ENCODE data around the gene ANKRD45. TPM values are rescaled to one million over a fixed set of nuclear protein-coding genes. Genes with fewer than 3 reads are reported as not detected.
"Not testable (repeated sequence)": the region's sequence is repeated elsewhere in the genome, so short reads cannot be mapped to it uniquely, and the experiment has no call there.

ANKRD45 gene
- total RNA-seq, 4 donors from 2014 or later: 0.27 to 1.1 TPM; not detected in 2

DNA sequence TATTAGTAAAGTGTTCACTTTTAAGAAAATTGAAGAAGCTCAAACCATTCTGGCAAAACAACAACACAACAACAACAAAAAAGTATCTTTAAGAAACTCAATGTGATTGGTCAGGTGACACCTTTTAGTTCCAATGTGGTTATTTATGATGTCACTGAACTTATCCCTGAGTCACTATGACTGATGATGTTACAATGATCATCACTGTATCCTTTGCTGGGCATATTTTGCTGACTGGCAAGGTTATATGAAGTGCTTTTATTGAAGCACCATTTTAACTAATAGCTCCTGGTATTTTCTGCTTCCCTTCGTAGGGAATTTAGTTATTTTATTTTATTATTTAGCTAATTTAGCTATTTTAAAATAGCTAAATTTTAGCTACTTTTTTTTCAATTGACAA lies 34.5 kb downstream of the ANKRD45 start, which contains the start of gene TEX50:
Gene TEX50, plus strand, starts transcription at position 223 of the 400 bp plus-strand sequence. CDS start 184 bp downstream, outside the sequence.
- in situ Hi-C loops (cut with MboI; ENCODE audit: low pct_ligation_motif_present in 1 of 4, low pct_unique_long_range_greater_than_20kb in 1 of 4, low sequenced_read_pairs in 3 of 4): no loop called here
- no peaks in the 10 kb centered on the region for H3K9me3 ChIP-seq
- H3K36me3 ChIP-seq: no peaks in the 10 kb centered on the region
- H3K4me1 ChIP-seq: no peaks in the 10 kb centered on the region
- TF ChIP-seq, protein P1, sequence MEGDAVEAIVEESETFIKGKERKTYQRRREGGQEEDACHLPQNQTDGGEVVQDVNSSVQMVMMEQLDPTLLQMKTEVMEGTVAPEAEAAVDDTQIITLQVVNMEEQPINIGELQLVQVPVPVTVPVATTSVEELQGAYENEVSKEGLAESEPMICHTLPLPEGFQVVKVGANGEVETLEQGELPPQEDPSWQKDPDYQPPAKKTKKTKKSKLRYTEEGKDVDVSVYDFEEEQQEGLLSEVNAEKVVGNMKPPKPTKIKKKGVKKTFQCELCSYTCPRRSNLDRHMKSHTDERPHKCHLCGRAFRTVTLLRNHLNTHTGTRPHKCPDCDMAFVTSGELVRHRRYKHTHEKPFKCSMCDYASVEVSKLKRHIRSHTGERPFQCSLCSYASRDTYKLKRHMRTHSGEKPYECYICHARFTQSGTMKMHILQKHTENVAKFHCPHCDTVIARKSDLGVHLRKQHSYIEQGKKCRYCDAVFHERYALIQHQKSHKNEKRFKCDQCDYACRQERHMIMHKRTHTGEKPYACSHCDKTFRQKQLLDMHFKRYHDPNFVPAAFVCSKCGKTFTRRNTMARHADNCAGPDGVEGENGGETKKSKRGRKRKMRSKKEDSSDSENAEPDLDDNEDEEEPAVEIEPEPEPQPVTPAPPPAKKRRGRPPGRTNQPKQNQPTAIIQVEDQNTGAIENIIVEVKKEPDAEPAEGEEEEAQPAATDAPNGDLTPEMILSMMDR (IDR thresholded peaks at IDR 0.05): no peak
- TF ChIP-seq EP300 (IDR thresholded peaks at IDR 0.05; ENCODE audit: low read depth): no peak
- no peak for TF ChIP-seq POLR2A (IDR thresholded peaks at IDR 0.05)
- no peak for TF ChIP-seq POLR2AphosphoS5 (IDR thresholded peaks at IDR 0.05)
- no peaks in the 10 kb centered on the region for H3K27me3 ChIP-seq
- no peak within 1 kb of the TSS for H3K4me3 ChIP-seq
- no peak within 1 kb of the TSS for H3K27ac ChIP-seq
- no peak for DNase-seq
- intact Hi-C loops (cut with DNase I; ENCODE audit: low total_unique reads): no loop called here
- 86 to 87% methylated on average over 1 of the region's 1 CpG for WGBS, 2 donors (ENCODE audit: low coverage in 1 of 2)

DNA sequence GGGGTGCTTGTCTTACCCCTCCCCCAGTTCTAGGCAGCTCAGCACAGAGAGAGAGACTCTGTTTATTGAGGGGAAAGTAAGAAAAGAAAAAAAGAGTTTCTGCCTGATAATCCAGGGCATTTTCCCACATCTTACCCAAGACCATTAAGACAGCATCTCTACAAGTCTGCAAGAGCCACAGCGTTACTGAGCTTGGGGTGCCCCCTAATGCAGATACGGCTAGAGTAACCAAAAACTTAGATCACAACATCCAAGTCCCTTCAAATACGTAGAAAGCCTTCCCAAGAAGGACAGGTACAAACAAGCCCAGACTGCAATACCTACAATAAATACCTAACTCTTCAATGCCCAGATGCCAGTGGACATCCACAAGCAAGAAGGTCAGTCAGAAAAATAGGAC lies 40.8 kb downstream of the ANKRD45 start:
- Histone ChIP-seq H3K4me1 (no peaks in the 10 kb centered on the region), H3K36me3 (no peaks in the 10 kb centered on the region), H3K27me3 (no peaks in the 10 kb centered on the region), H3K9me3 (no peaks in the 10 kb centered on the region), H3K27ac (no peak overlapping the region), H3K4me3 (no peak overlapping the region)
- no peak for DNase-seq
- intact Hi-C loops (cut with DNase I; ENCODE audit: low total_unique reads): no loop called here
- 88% methylated on average over 3 of the region's 3 CpGs; no CpG with 5 or more reads in 1 of the 2 donors for WGBS, 2 donors (ENCODE audit: low coverage in 1 of 2)
- no peak for TF ChIP-seq POLR2A (IDR thresholded peaks at IDR 0.05)
- TF ChIP-seq POLR2AphosphoS5 (IDR thresholded peaks at IDR 0.05): no peak
- TF ChIP-seq EP300 (IDR thresholded peaks at IDR 0.05; ENCODE audit: low read depth): no peak
- TF ChIP-seq, protein P1 (IDR thresholded peaks at IDR 0.05): no peak
- in situ Hi-C loops (cut with MboI; ENCODE audit: low pct_ligation_motif_present in 1 of 4, low pct_unique_long_range_greater_than_20kb in 1 of 4, low sequenced_read_pairs in 3 of 4): no loop called here

GRCh38 chr1:173627269-173627668 lies 42.4 kb downstream of the ANKRD45 start:
- Histone ChIP-seq H3K4me3 (no peak overlapping the region), H3K36me3 (no peaks in the 10 kb centered on the region), H3K9me3 (no peaks in the 10 kb centered on the region), H3K27me3 (no peaks in the 10 kb centered on the region), H3K4me1 (no peaks in the 10 kb centered on the region), H3K27ac (no peak overlapping the region)
- in situ Hi-C loops (cut with MboI; ENCODE audit: low pct_ligation_motif_present in 1 of 4, low pct_unique_long_range_greater_than_20kb in 1 of 4, low sequenced_read_pairs in 3 of 4): no loop called here
- TF ChIP-seq POLR2A (IDR thresholded peaks at IDR 0.05) (no peak), POLR2AphosphoS5 (IDR thresholded peaks at IDR 0.05) (no peak), EP300 (IDR thresholded peaks at IDR 0.05; ENCODE audit: low read depth) (no peak)
- TF ChIP-seq, protein P1 (IDR thresholded peaks at IDR 0.05): no peak
- no peak for DNase-seq
- intact Hi-C loops (cut with DNase I; ENCODE audit: low total_unique reads): no loop called here

- H3K27me3 ChIP-seq: no peaks in the 10 kb centered on the region
- no peaks in the 10 kb centered on the region for H3K36me3 ChIP-seq
- TF ChIP-seq EP300 (IDR thresholded peaks at IDR 0.05; ENCODE audit: low read depth): no peak
- TF ChIP-seq, protein P1 (IDR thresholded peaks at IDR 0.05): no peak
- no peak for TF ChIP-seq POLR2A (IDR thresholded peaks at IDR 0.05)
- no peak for TF ChIP-seq POLR2AphosphoS5 (IDR thresholded peaks at IDR 0.05)
- H3K9me3 ChIP-seq: peaks cover 6 to 7% of the 10 kb centered on the region in 2 donors
- no peak for DNase-seq
- intact Hi-C loops (cut with DNase I; ENCODE audit: low total_unique reads) (no loop called here), in situ Hi-C loops (cut with MboI; ENCODE audit: low pct_ligation_motif_present in 1 of 4, low pct_unique_long_range_greater_than_20kb in 1 of 4, low sequenced_read_pairs in 3 of 4) (no loop called here)
- H3K27ac ChIP-seq: no peak overlapping the region
- H3K4me1 ChIP-seq: no peaks in the 10 kb centered on the region
- 82 to 90% methylated on average over 2 to 4 of the region's 4 CpGs for WGBS, 2 donors (ENCODE audit: low coverage in 1 of 2)
- no peak overlapping the region for H3K4me3 ChIP-seq
Measured at GRCh38 chr1:173616859-173617258, 52.8 kb downstream of the ANKRD45 start.

- H3K9me3 ChIP-seq; H3K36me3 ChIP-seq; H3K27ac ChIP-seq; H3K4me1 ChIP-seq; in situ Hi-C loops (cut with MboI; ENCODE audit: low pct_ligation_motif_present in 1 of 4, low pct_unique_long_range_greater_than_20kb in 1 of 4, low sequenced_read_pairs in 3 of 4); H3K27me3 ChIP-seq; DNase-seq; H3K4me3 ChIP-seq; intact Hi-C loops (cut with DNase I; ENCODE audit: low total_unique reads): not testable (repeated sequence)
- WGBS, 2 donors (ENCODE audit: low coverage in 1 of 2): 90% methylated on average over 19 of the region's 32 CpGs; no CpG with 5 or more reads in 1 of the 2 donors
Measured at GRCh38 chr1:173613086-173613485, 56.6 kb downstream of the ANKRD45 start.
